ENCODE results near the gene SLC22A3.

The SLC22A3 gene

DNA sequence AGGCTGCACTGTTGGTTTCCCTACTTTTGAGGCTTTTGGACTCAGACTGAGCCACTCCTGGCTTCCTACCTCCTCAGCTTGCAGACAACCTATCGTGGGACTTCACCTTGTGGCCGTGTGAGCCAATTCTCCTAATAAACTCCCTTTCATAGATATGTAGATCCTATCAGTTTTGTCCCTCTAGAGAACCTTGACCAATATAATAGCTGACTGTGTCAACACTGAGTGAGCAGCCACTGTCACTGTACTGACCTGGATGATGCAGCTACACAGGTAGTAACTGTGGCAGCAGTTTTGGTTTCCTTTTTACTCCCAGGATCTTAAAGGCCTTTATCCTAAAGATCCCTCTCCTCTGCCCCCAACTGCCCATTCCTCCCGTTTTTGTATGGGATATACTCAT lies 70.2 kb downstream of the SLC22A3 start:
- no peak for FAIRE-seq

DNA sequence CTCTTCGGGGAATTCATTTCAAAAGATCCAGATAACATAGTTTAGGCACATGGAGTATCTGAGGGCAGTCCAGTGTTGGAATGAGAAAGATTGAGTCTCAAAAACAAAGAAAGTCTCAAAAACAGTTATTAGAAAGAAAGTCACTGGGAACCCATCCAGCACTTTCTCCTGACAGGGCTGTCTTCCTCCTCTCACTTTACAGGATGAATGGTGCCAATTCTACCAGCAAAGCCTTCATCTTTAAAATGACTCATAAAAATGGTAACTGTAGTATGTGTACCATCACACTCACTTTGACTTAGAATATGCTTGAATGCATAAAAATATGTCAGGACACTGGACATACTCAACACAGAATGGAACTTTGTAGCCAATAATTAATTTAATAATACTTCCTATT lies 71.3 kb downstream of the SLC22A3 start:
- FAIRE-seq = no peak

DNA sequence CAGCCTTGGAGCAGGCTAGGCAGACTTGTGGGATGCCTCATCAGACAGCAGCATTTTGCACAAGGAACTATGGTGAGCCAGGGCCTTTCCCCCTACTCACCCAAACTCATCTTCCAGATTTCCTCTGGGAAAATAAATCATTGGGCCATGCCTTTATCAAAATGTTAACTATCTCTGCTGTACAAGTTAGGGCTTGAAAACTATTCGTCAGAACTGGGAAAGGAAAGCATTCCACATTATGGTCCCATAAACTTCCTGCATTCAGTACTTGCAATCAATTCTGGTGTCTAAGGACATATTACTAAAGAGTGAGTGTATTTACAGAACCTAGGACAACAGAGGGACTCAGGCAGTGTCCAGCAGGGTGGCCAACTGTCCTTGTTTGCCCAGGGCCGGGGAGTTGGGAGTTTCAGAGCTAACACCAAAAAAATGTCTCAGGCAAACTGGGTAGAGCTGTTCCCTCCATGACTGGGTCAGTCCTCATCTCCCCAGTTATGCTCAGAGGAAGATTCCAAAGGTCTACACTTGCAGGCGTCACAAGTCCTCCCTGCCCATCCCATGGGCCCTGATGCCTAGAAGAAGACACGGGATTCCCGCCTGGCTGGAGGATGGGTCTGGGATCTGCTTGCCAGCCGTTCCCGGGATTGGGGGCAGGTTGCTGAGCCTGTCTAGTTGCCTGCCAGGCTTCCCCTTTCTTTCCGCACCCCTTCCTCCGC lies 72.2 kb downstream of the SLC22A3 start:
- FAIRE-seq = no peak

GRCh38 chr6:160420969-160421556 lies 72.9 kb downstream of the SLC22A3 start:
- FAIRE-seq = no peak

DNA sequence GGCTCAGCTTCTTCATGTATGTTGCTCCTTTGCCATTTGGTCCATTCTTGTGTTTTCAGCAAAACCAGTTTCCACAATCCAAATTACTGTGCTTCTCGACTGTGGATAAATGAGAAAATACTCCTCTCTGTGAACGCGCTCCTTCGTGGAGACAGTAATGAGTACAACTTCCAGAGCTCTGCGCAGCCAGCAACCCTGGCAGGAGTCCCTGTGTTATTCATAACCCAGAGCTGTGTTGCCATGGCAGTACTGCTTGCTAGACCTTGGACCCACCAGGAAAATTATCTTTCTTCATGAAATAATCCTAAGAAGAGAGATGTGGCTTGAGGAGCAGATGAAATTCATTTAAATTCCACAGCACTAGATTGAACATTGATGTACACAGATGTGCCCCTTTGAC lies 73.7 kb downstream of the SLC22A3 start:
- FAIRE-seq = no peak

GRCh38 chr6:160424256-160424655 lies 76.1 kb downstream of the SLC22A3 start:
- FAIRE-seq = no peak

GRCh38 chr6:160426136-160426535 lies 78.0 kb downstream of the SLC22A3 start:
- no peak for FAIRE-seq

DNA sequence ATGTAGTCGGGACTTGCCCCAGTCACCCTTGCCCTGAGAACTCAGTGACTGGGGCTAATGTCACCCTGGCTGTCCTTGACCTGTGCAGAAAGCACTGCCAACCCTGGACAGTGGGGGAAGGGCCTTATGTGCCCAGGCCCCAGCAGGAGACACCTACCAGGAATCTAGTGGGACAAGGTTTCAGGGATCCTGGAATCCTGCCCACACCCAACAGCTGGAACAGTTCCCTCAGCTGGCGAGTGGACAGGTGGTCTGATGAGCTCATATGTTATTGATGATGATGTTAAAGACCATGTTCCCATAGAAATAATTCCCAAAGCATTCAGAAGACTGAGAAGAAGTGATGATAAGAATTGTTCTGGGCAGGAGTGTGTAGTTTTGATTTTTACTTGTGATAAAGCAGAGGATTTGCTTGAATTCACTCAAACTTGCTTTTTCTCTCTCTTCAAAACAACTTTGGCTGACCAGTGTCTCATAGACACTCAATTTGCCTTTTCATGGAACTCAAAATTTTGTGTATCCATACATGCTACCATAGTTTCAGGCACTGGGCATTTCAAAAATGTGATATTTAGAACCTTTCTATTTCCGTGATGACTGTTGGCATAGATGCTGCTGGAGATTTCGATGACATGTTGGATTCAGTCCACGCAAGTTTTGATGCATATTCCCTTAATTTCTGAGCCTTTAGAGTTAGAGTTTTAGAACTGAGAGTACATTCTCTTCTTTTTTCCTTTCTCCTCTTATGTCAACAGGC lies 79.3 kb downstream of the SLC22A3 start:
- FAIRE-seq = no peak

- FAIRE-seq = no peak
Observed at GRCh38 chr6:160428069-160428430, 79.9 kb downstream of the SLC22A3 start.

DNA sequence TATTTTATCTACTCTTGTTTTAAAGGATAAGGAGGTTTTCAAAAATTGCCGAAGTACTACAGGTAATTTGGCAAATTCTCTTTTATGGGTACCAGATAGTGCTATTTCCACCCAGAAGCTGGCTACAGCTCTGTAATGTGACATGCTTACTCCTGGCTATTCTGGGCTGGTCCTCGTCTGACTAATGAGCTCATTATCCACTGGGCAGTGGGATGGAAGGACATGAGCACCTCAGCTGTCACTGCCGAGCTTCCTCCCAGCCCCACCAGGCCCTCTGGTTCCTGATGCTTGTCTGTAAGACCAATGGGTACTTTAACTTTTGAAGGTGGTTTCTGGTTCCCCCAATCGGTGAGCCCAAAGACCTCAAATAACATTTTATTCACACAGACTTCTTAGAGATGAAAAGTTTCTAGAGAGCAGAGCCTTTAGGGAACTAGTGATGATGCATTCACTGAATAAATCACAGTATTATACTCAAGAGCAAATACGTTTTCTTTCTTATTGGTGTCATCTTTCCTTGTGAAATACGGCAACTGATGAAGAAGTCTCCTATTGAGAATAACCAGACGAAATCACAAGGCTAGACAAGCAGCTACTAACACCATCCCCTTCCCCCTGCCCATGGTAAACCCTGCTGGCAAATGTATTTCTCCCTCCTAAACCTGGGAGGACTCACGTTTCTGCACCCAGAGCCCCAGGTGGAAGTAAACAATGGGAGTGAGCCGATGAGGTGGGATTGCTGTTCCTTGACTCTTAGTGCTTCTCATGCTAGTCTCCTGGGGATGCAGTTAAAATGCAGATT lies 80.8 kb downstream of the SLC22A3 start:
- FAIRE-seq = no peak

GRCh38 chr6:160429620-160429895 lies 81.4 kb downstream of the SLC22A3 start:
- FAIRE-seq = no peak

- no peak for FAIRE-seq
Observed at GRCh38 chr6:160430203-160430602, 82.0 kb downstream of the SLC22A3 start.

DNA sequence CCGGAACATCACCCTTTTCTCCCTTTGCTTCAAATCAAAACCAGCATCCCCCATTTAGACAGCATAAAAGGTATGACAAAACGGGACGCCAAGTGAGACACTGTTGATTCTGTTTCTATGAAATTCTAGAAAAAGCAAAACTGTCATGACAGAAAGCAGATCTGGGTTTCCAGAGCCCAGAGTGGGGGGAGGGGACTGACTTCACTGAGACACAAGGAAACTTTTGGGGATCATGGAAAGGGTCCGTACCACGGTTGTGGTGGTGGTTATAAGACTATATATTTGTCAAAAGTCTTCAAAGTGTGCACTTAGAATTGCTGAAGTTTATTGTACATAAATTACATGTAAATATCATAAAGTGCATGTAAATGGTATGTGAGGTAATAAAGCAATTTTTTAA lies 82.6 kb downstream of the SLC22A3 start:
- no peak for FAIRE-seq

- FAIRE-seq = no peak
Observed at GRCh38 chr6:160431226-160431625, 83.0 kb downstream of the SLC22A3 start.

GRCh38 chr6:160431791-160432404 lies 83.7 kb downstream of the SLC22A3 start:
- no peak for FAIRE-seq

- no peak for FAIRE-seq
Observed at GRCh38 chr6:160435935-160436334, 87.8 kb downstream of the SLC22A3 start.

DNA sequence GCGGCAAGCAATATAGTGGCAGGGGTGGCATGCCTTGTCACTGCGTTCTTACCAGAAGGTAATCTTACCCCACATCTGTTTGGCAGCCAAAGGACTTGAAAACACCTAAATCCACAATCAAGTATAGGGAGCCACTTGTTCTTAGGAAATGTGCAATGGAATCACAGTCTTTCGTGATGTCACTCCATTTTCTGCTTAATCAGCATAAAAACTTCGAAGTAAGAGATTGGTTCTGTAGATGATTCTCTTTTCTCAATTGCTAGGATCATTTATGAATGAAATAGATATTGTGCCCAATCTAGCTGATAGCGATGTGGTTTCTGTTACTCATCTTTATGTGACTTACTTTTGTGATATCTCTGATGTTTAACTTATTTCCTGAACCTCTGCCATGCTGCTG lies 89.0 kb downstream of the SLC22A3 start:
- FAIRE-seq = no peak

DNA sequence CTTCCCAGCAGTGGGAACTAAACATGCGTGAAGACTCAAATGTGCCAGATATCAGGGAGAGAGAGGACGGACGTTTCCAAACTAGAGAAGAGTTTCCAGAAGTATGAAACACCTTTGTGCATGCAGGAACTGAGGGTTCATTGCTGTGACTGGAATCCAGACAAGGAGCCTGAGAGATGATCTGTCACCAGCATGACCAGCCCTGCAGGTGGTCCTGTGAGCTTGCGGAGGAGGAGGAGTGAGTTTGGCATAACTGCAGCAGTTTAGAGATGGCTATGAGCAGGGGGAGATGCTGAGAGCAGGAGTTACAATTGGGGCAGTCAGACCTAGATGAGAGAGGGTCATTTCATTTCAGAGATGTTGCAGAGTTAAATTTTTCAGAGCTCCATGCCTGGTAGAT lies 89.6 kb downstream of the SLC22A3 start:
- FAIRE-seq = no peak

DNA sequence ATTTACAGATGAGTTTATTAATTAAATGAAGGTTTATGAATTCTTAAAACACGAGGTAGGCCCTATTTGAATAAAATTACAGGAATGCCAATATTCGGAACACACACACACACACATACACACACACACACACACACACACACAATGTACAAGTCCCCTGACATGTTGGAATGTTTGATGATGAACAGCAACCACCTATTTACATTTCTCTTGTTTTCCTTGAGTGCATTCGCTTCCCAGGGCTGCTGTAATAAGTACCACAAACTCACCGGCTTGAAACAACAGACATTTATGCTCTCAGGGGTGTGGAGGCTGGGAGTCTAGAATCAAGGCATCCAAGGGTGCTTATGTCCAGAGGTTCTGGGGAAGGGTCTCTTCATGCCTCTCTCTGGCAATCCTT lies 90.3 kb downstream of the SLC22A3 start:
- FAIRE-seq = no peak

- no peak for FAIRE-seq
Observed at GRCh38 chr6:160439751-160440150, 91.6 kb downstream of the SLC22A3 start.

- no peak for FAIRE-seq
Observed at GRCh38 chr6:160442151-160442550, 94.0 kb downstream of the SLC22A3 start.

DNA sequence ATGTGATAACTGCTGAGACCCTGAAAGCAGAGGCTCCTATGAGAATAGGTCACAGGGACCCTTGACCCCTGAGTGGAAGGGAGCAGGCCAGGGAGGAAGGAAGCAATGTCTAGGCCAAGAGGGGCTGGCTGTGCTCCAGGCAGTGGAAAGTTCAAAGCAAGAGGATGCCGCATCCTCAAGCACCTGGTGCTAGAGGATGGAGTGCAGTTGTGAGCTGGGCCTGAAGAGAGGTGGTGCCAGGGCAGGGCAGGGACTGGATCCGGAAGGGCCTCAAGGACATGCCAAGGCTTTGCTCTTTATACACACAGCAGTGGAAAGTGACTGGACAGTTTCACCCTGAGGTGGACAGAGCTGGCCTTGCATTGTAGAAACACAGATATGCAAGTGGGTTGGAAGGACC lies 97.0 kb downstream of the SLC22A3 start:
- FAIRE-seq = no peak

DNA sequence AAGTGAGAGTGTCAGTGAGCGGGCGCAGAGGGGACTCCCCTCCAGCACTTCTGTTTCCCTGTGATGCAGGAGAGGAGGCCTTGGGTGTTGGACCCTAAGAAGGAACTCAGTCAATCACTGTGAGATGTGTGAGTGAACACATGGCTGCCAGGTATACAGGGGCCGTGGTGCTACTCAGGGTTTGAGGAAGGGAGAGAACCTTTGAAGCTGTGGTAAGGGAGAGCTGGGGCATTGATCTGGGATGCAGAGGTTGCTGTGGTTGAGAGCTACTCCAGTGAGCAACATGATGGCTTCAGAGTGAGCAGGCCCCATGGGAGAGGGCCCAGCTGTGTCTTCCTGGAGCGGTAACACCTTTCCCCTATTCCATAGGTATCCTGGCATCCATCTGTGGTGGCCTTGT lies 99.2 kb downstream of the SLC22A3 start:
- no peak for FAIRE-seq
